Skeletal muscle satellite cell (primary cell): ENCODE data around the gene CR2.
"Not testable (repeated sequence)": the region's sequence is repeated elsewhere in the genome, so short reads cannot be mapped to it uniquely, and the experiment has no call there.

Source experiments
- H3K27me3 ChIP-seq: 2 replicates; pipeline ENCODE4 v1.7.0; 2013; ENCODE audit warnings: low read length; ENCODE audit not compliant: control insufficient read depth, insufficient read depth
- H3K36me3 ChIP-seq: 2 replicates; pipeline ENCODE4 v1.7.0; 2013; ENCODE audit warnings: mild to moderate bottlenecking, control low read depth, low read length; ENCODE audit not compliant: insufficient read depth
- H3K4me1 ChIP-seq: 2 replicates; pipeline ENCODE4 v1.7.0; 2013; ENCODE audit warnings: low read length; ENCODE audit not compliant: control insufficient read depth, insufficient read depth
- H3K4me2 ChIP-seq: 2 replicates; pipeline ENCODE4 v1.7.0; 2013; ENCODE audit warnings: mild to moderate bottlenecking, low read length
- H3K4me3 ChIP-seq: 2 replicates; pipeline ENCODE4 v1.7.0; 2013; ENCODE audit warnings: low read length
- H3K9ac ChIP-seq: 2 replicates; pipeline ENCODE4 v1.7.0; 2013; ENCODE audit warnings: mild to moderate bottlenecking, low read depth, low read length, moderate library complexity
- H3K9me3 ChIP-seq: replicated peaks from 2 replicates; pipeline ENCODE4 v1.7.0; 2013; ENCODE audit warnings: mild to moderate bottlenecking, control low read depth, low read length

Gene CR2

GRCh38 chr1:207423560-207424292 is 30.4 kb upstream of the CR2 start:
- Histone ChIP-seq H3K27me3 (peaks cover 18% of the 10 kb centered on the region), H3K9ac (no peak overlapping the region)

GRCh38 chr1:207424570-207425131 is 29.5 kb upstream of the CR2 start:
- no peaks in the 10 kb centered on the region for H3K36me3 ChIP-seq
- no peak overlapping the region for H3K4me3 ChIP-seq
- no peaks in the 10 kb centered on the region for H3K9me3 ChIP-seq
- peaks cover 16% of the 10 kb centered on the region for H3K27me3 ChIP-seq
- H3K9ac ChIP-seq, result no peak overlapping the region
- H3K4me1 ChIP-seq, result no peaks in the 10 kb centered on the region
- no peak overlapping the region for H3K4me2 ChIP-seq

More at GRCh38 chr1:207423560-207424292, 30.4 kb upstream of the CR2 start:
- H3K4me1 ChIP-seq, result no peaks in the 10 kb centered on the region
- H3K9me3 ChIP-seq, result no peaks in the 10 kb centered on the region
- H3K36me3 ChIP-seq, result no peaks in the 10 kb centered on the region
- H3K4me3 ChIP-seq, result no peak overlapping the region
- no peak overlapping the region for H3K4me2 ChIP-seq

GRCh38 chr1:207427832-207428585 is 26.1 kb upstream of the CR2 start:
- no peaks in the 10 kb centered on the region for H3K9me3 ChIP-seq
- no peak overlapping the region for H3K9ac ChIP-seq
- no peaks in the 10 kb centered on the region for H3K36me3 ChIP-seq
- H3K27me3 ChIP-seq, result peaks cover 15% of the 10 kb centered on the region
- H3K4me2 ChIP-seq, result no peak overlapping the region
- no peak overlapping the region for H3K4me3 ChIP-seq
- H3K4me1 ChIP-seq, result no peaks in the 10 kb centered on the region

- H3K9me3 ChIP-seq, result no peaks in the 10 kb centered on the region
- H3K4me1 ChIP-seq, result no peaks in the 10 kb centered on the region
- no peak overlapping the region for H3K9ac ChIP-seq
- no peak overlapping the region for H3K4me2 ChIP-seq
- H3K36me3 ChIP-seq, result no peaks in the 10 kb centered on the region
- H3K4me3 ChIP-seq, result no peak overlapping the region
- H3K27me3 ChIP-seq, result peaks cover 10% of the 10 kb centered on the region
These were observed 25.3 kb upstream of the CR2 start for GRCh38 chr1:207428783-207429182.

- H3K4me1 ChIP-seq, result no peaks in the 10 kb centered on the region
These were observed 24.2 kb upstream of the CR2 start for GRCh38 chr1:207429963-207430362.

GRCh38 chr1:207430602-207431001 is 23.5 kb upstream of the CR2 start:
- Histone ChIP-seq H3K36me3 (no peaks in the 10 kb centered on the region), H3K4me2 (no peak overlapping the region), H3K27me3 (peaks cover 11% of the 10 kb centered on the region), H3K9me3 (no peaks in the 10 kb centered on the region), H3K9ac (no peak overlapping the region), H3K4me1 (no peaks in the 10 kb centered on the region), H3K4me3 (no peak overlapping the region)

More at GRCh38 chr1:207429963-207430362, 24.2 kb upstream of the CR2 start:
- H3K27me3 ChIP-seq, result peaks cover 9% of the 10 kb centered on the region
- H3K9ac ChIP-seq, result no peak overlapping the region
- H3K9me3 ChIP-seq, result no peaks in the 10 kb centered on the region
- H3K4me3 ChIP-seq, result no peak overlapping the region
- H3K4me2 ChIP-seq, result no peak overlapping the region
- no peaks in the 10 kb centered on the region for H3K36me3 ChIP-seq

- Histone ChIP-seq H3K4me3 (no peak overlapping the region), H3K36me3 (no peaks in the 10 kb centered on the region), H3K4me1 (no peaks in the 10 kb centered on the region), H3K9ac (no peak overlapping the region), H3K27me3 (peaks cover 16% of the 10 kb centered on the region), H3K9me3 (no peaks in the 10 kb centered on the region), H3K4me2 (no peak overlapping the region)
These were observed 22.6 kb upstream of the CR2 start for GRCh38 chr1:207431508-207431907.

- no peaks in the 10 kb centered on the region for H3K36me3 ChIP-seq
- H3K4me3 ChIP-seq, result no peak overlapping the region
- no peak overlapping the region for H3K4me2 ChIP-seq
- H3K9ac ChIP-seq, result no peak overlapping the region
- H3K9me3 ChIP-seq, result no peaks in the 10 kb centered on the region
- peaks cover 17% of the 10 kb centered on the region for H3K27me3 ChIP-seq
- no peaks in the 10 kb centered on the region for H3K4me1 ChIP-seq
These were observed 20.7 kb upstream of the CR2 start for GRCh38 chr1:207433435-207433834.

GRCh38 chr1:207436746-207437145 is 17.4 kb upstream of the CR2 start:
- H3K36me3 ChIP-seq, H3K4me3 ChIP-seq, H3K4me1 ChIP-seq, H3K9ac ChIP-seq, H3K4me2 ChIP-seq, H3K9me3 ChIP-seq: not testable (repeated sequence)
- peaks cover 10% of the 10 kb centered on the region for H3K27me3 ChIP-seq

- Histone ChIP-seq H3K9me3 (no peaks in the 10 kb centered on the region), H3K4me3 (no peak overlapping the region), H3K9ac (no peak overlapping the region), H3K27me3 (peaks cover 18% of the 10 kb centered on the region), H3K4me2 (no peak overlapping the region), H3K36me3 (no peaks in the 10 kb centered on the region), H3K4me1 (no peaks in the 10 kb centered on the region)
These were observed 13.5 kb upstream of the CR2 start for GRCh38 chr1:207440626-207441025.

- Histone ChIP-seq H3K4me1 (no peaks in the 10 kb centered on the region), H3K36me3 (no peaks in the 10 kb centered on the region), H3K4me3 (no peak overlapping the region), H3K27me3 (peaks cover 23% of the 10 kb centered on the region), H3K9ac (no peak overlapping the region), H3K4me2 (no peak overlapping the region), H3K9me3 (no peaks in the 10 kb centered on the region)
These were observed 9.5 kb upstream of the CR2 start for GRCh38 chr1:207444514-207445217.
